ENCODE results near the gene DIAPH1. TPM values are rescaled to one million over a fixed set of nuclear protein-coding genes. Genes with fewer than 3 reads are reported as not detected.

Gene DIAPH1
- total RNA-seq, 2 donors from 2014 or later: 104 to 106 TPM

DNA sequence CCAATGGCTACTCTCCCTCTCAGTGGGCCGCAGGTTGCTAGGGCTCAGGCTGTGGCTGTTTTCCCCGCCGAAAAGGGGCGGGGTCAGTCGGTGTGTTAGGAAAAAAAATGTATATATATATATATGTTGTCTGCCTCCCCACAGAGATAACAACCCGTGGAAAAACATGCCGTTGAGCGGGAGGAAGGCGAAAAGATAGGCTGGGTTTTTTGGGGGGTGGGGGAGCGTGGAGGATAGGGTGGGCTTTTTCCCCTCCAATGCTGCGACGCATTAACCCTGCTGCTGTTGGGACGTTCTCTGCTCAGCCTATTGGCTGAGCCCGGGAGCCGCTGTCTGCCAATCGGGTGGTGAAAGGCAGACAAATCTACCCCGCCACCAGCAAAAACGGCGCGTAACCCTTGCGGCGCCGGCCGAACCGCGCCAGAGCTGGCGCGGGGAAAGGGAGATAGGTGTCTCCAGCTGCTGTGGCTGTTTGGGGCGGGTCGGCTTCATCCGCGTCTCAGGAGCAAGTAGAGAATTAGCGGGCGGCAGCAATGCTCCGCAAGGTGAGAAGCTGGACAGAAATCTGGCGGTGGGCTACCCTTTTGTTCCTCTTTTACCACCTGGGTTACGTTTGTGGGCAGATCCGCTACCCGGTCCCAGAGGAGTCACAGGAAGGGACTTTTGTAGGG, 134.0 kb downstream of the DIAPH1 start, which contains the start of gene PCDHGC4:
Gene PCDHGC4 (plus strand): TSS at position 390 of the 671 bp plus-strand sequence. CDS start 144 bp downstream, at position 534.
- Histone ChIP-seq H3K4me3 (ENCODE audit: low read length) (peak within 1 kb of the TSS; percentile 81), H3K36me3 (ENCODE audit: control insufficient read depth, insufficient read depth, low read length) (no peaks in the 10 kb centered on the region), H3K4me1 (ENCODE audit: control insufficient read depth, insufficient read depth, low read length) (peaks cover 12% of the 10 kb centered on the region), H3K27me3 (ENCODE audit: control insufficient read depth, insufficient read depth, low read length, poor library complexity, severe bottlenecking) (peaks cover 14% of the 10 kb centered on the region), H3K9ac (ENCODE audit: extremely low read depth, low read length, poor library complexity, severe bottlenecking) (peak within 1 kb of the TSS; percentile 21), H3K27ac (ENCODE audit: low read depth, low read length) (peak within 1 kb of the TSS; percentile 5), H3K9me3 (ENCODE audit: control insufficient read depth, low read length) (no peaks in the 10 kb centered on the region)
- TF ChIP-seq, protein P1, sequence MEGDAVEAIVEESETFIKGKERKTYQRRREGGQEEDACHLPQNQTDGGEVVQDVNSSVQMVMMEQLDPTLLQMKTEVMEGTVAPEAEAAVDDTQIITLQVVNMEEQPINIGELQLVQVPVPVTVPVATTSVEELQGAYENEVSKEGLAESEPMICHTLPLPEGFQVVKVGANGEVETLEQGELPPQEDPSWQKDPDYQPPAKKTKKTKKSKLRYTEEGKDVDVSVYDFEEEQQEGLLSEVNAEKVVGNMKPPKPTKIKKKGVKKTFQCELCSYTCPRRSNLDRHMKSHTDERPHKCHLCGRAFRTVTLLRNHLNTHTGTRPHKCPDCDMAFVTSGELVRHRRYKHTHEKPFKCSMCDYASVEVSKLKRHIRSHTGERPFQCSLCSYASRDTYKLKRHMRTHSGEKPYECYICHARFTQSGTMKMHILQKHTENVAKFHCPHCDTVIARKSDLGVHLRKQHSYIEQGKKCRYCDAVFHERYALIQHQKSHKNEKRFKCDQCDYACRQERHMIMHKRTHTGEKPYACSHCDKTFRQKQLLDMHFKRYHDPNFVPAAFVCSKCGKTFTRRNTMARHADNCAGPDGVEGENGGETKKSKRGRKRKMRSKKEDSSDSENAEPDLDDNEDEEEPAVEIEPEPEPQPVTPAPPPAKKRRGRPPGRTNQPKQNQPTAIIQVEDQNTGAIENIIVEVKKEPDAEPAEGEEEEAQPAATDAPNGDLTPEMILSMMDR (conservative IDR thresholded peaks at IDR 0.05): no peak
- no peaks in the 10 kb centered on the region for H3K9me3 Mint-ChIP-seq
- peak; percentile 94 for DNase-seq
- peaks cover 48% of the 10 kb centered on the region for H3K27me3 Mint-ChIP-seq (ENCODE audit: insufficient read depth)
- H3K4me3 Mint-ChIP-seq: peak within 1 kb of the TSS; percentile 68
- 1 to 9% methylated on average over 18 to 35 of the region's 39 CpGs for WGBS, 2 experiments (ENCODE audit: insufficient coverage in 1 of 2, insufficient read length in 1 of 2)
- peak within 1 kb of the TSS; percentile 52 for H3K27ac Mint-ChIP-seq
- peaks cover 11% of the 10 kb centered on the region for H3K36me3 Mint-ChIP-seq (ENCODE audit: low read depth)
- peaks cover 31% of the 10 kb centered on the region for H3K4me1 Mint-ChIP-seq

DNA sequence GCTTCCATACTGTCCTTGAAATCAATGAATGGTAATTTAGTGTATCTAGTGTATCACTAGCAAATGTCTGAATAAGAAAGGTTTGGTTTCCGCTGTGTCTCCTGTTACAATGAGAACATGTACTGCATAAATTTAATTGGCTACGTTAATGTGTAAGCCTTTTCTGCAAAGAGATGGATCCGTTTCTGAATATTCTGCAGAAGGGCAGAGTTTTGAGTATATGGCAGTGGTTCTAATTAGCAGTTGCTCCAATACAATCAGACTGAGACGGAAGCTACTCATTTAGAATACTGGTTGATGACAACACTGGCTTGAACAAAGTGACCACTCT, 134.5 kb downstream of the DIAPH1 start:
- Histone ChIP-seq H3K9ac (ENCODE audit: extremely low read depth, low read length, poor library complexity, severe bottlenecking) (peak overlapping the region; percentile 21), H3K36me3 (ENCODE audit: control insufficient read depth, insufficient read depth, low read length) (no peaks in the 10 kb centered on the region), H3K4me3 (ENCODE audit: low read length) (peak overlapping the region; percentile 81), H3K27ac (ENCODE audit: low read depth, low read length) (peak overlapping the region; percentile 5), H3K4me1 (ENCODE audit: control insufficient read depth, insufficient read depth, low read length) (peaks cover 12% of the 10 kb centered on the region), H3K27me3 (ENCODE audit: control insufficient read depth, insufficient read depth, low read length, poor library complexity, severe bottlenecking) (peaks cover 14% of the 10 kb centered on the region), H3K9me3 (ENCODE audit: control insufficient read depth, low read length) (no peaks in the 10 kb centered on the region)
- H3K4me3 Mint-ChIP-seq: peak overlapping the region; percentile 68
- H3K4me1 Mint-ChIP-seq: peaks cover 31% of the 10 kb centered on the region
- peaks cover 11% of the 10 kb centered on the region for H3K36me3 Mint-ChIP-seq (ENCODE audit: low read depth)
- TF ChIP-seq, protein P1 (conservative IDR thresholded peaks at IDR 0.05): no peak
- 3 to 21% methylated on average over 4 of the region's 4 CpGs for WGBS, 2 experiments (ENCODE audit: insufficient coverage in 1 of 2, insufficient read length in 1 of 2)
- H3K9me3 Mint-ChIP-seq: no peaks in the 10 kb centered on the region
- DNase-seq: no peak
- peak overlapping the region; percentile 52 for H3K27ac Mint-ChIP-seq
- H3K27me3 Mint-ChIP-seq (ENCODE audit: insufficient read depth): peaks cover 43% of the 10 kb centered on the region

DNA sequence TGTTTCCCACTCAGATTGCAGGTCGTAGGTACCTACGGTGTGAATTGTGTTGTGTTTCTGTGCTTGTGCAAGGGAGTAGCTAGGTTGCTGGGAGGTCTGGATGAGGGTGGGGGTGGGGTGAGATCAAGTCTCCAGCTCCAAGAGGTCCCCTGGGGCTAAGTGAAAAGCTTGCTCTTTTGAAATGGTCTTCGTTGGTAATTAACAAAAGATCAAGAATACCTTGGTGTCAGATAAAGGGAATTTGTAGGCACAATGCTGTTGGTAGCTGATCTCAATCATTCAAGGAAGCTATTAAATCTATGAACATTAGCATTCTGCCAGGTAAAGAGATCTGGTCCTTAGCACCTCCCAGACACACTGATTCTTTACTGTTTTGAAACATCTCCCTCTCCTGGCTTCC, 134.9 kb downstream of the DIAPH1 start:
- H3K4me3 ChIP-seq (ENCODE audit: low read length): peak overlapping the region; percentile 81
- peaks cover 11% of the 10 kb centered on the region for H3K36me3 Mint-ChIP-seq (ENCODE audit: low read depth)
- H3K9ac ChIP-seq (ENCODE audit: extremely low read depth, low read length, poor library complexity, severe bottlenecking): peak overlapping the region; percentile 21
- no peaks in the 10 kb centered on the region for H3K9me3 ChIP-seq (ENCODE audit: control insufficient read depth, low read length)
- WGBS, 2 experiments (ENCODE audit: insufficient coverage in 1 of 2, insufficient read length in 1 of 2): 8 to 17% methylated on average over 3 of the region's 3 CpGs
- no peaks in the 10 kb centered on the region for H3K36me3 ChIP-seq (ENCODE audit: control insufficient read depth, insufficient read depth, low read length)
- peaks cover 39% of the 10 kb centered on the region for H3K27me3 Mint-ChIP-seq (ENCODE audit: insufficient read depth)
- peaks cover 31% of the 10 kb centered on the region for H3K4me1 Mint-ChIP-seq
- H3K27ac Mint-ChIP-seq: peak overlapping the region; percentile 52
- H3K27me3 ChIP-seq (ENCODE audit: control insufficient read depth, insufficient read depth, low read length, poor library complexity, severe bottlenecking): peaks cover 14% of the 10 kb centered on the region
- no peaks in the 10 kb centered on the region for H3K9me3 Mint-ChIP-seq
- peak overlapping the region; percentile 5 for H3K27ac ChIP-seq (ENCODE audit: low read depth, low read length)
- TF ChIP-seq, protein P1 (conservative IDR thresholded peaks at IDR 0.05): no peak
- H3K4me1 ChIP-seq (ENCODE audit: control insufficient read depth, insufficient read depth, low read length): peaks cover 12% of the 10 kb centered on the region
- DNase-seq: peak; percentile 80
- H3K4me3 Mint-ChIP-seq: peak overlapping the region; percentile 68
